ENCODE results near the gene RHNO1. TPM values are rescaled to one million over a fixed set of nuclear protein-coding genes. Genes with fewer than 3 reads are reported as not detected.
"Not testable (repeated sequence)": the region's sequence is repeated elsewhere in the genome, so short reads cannot be mapped to it uniquely, and the experiment has no call there.

The RHNO1 gene
- polyA plus RNA-seq, 1 donor from 2014 or later: 48.4 TPM

GRCh38 chr12:2854669-2855453 is 22.2 kb upstream of the RHNO1 start:
- no peak overlapping the region for H3K4me3 Mint-ChIP-seq
- H3K36me3 Mint-ChIP-seq: peaks cover 4% of the 10 kb centered on the region
- H3K27ac Mint-ChIP-seq: no peak overlapping the region
- H3K4me1 Mint-ChIP-seq: peaks cover 0 to 3% (median 0%) of the 10 kb centered on the region in 3 donors
- no peaks in the 10 kb centered on the region for H3K27me3 Mint-ChIP-seq
- H3K9me3 Mint-ChIP-seq: no peaks in the 10 kb centered on the region

DNA sequence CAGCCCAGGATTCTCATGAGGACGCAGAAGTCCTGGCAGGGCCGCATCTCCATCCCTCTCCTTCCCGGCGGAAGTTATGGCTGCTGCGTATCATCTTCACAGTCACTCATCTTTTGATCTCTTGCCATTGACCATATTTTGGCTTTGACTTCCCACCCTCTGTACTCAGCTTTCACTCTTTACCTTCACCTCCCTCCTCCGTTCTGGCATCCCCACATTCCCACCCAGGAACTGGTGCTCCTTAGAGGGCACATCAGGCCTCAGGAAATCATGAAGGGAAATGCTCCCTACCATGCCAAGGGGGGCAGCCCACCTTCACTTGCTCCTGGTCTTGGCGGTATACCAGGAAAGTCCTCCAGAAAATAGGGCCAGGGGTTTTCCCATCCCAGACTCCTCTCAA is 21.5 kb upstream of the RHNO1 start:
- Mint-ChIP-seq H3K4me3 (no peak overlapping the region), H3K36me3 (peaks cover 4% of the 10 kb centered on the region), H3K9me3 (no peaks in the 10 kb centered on the region), H3K27me3 (no peaks in the 10 kb centered on the region), H3K27ac (no peak overlapping the region), H3K4me1 (peaks cover 0 to 3% (median 0%) of the 10 kb centered on the region in 3 donors)

GRCh38 chr12:2856051-2856450 is 21.0 kb upstream of the RHNO1 start:
- no peaks in the 10 kb centered on the region for H3K9me3 Mint-ChIP-seq
- H3K27ac Mint-ChIP-seq: peak overlapping the region in 1 of 3 donors; percentile 64
- H3K4me1 Mint-ChIP-seq: peaks cover 0 to 3% (median 0%) of the 10 kb centered on the region in 3 donors
- peaks cover 4% of the 10 kb centered on the region for H3K36me3 Mint-ChIP-seq
- no peaks in the 10 kb centered on the region for H3K27me3 Mint-ChIP-seq
- no peak overlapping the region for H3K4me3 Mint-ChIP-seq

DNA sequence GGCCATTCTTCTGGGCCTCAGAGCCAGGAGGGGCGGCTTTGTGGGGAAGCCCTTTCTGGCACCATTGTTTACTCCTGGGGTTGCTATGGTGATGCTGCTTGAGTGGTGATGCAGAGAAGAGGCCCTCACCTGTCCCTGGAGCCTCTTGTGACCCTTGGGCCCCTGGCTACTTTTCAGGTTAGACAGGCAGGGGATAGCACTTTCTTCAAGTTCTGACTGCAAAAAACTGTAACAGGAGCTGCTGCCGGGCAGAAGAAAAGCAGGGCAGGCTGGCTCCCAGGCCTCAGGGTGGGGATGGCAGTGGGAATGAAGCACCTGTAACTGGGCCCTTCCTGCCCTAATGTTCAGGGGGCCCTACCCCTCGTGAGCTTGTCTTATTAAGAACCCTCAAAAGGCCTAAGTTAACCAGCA is 20.0 kb upstream of the RHNO1 start, which contains the start of gene TEX52:
TEX52 (minus strand) TSS at position 19 of the 411 bp plus-strand sequence; CDS start at position 6, 13 bp downstream.
- H3K27ac Mint-ChIP-seq: peak within 1 kb of the TSS in 2 of 3 donors; percentile 32 to 64
- H3K36me3 Mint-ChIP-seq: peaks cover 4% of the 10 kb centered on the region
- no peak within 1 kb of the TSS for H3K4me3 Mint-ChIP-seq
- H3K27me3 Mint-ChIP-seq: no peaks in the 10 kb centered on the region
- no peaks in the 10 kb centered on the region for H3K9me3 Mint-ChIP-seq
- peaks cover 0 to 3% (median 0%) of the 10 kb centered on the region in 3 donors for H3K4me1 Mint-ChIP-seq

GRCh38 chr12:2857576-2857975 is 19.4 kb upstream of the RHNO1 start:
- H3K4me1 Mint-ChIP-seq: peaks cover 0 to 3% (median 0%) of the 10 kb centered on the region in 3 donors
- H3K4me3 Mint-ChIP-seq: no peak overlapping the region
- peaks cover 4% of the 10 kb centered on the region for H3K36me3 Mint-ChIP-seq
- H3K27me3 Mint-ChIP-seq: no peaks in the 10 kb centered on the region
- no peaks in the 10 kb centered on the region for H3K9me3 Mint-ChIP-seq
- no peak overlapping the region for H3K27ac Mint-ChIP-seq

- Mint-ChIP-seq H3K36me3 (peaks cover 4% of the 10 kb centered on the region), H3K27me3 (no peaks in the 10 kb centered on the region), H3K4me3 (no peak overlapping the region), H3K9me3 (no peaks in the 10 kb centered on the region), H3K27ac (no peak overlapping the region), H3K4me1 (peaks cover 0 to 3% (median 0%) of the 10 kb centered on the region in 3 donors)
Observed at GRCh38 chr12:2858334-2858733, 18.7 kb upstream of the RHNO1 start.

- no peaks in the 10 kb centered on the region for H3K4me1 Mint-ChIP-seq
- H3K4me3 Mint-ChIP-seq: no peak overlapping the region
- no peaks in the 10 kb centered on the region for H3K27me3 Mint-ChIP-seq
- peaks cover 4% of the 10 kb centered on the region for H3K36me3 Mint-ChIP-seq
- no peak overlapping the region for H3K27ac Mint-ChIP-seq
- no peaks in the 10 kb centered on the region for H3K9me3 Mint-ChIP-seq
Observed at GRCh38 chr12:2858944-2859421, 18.0 kb upstream of the RHNO1 start.

DNA sequence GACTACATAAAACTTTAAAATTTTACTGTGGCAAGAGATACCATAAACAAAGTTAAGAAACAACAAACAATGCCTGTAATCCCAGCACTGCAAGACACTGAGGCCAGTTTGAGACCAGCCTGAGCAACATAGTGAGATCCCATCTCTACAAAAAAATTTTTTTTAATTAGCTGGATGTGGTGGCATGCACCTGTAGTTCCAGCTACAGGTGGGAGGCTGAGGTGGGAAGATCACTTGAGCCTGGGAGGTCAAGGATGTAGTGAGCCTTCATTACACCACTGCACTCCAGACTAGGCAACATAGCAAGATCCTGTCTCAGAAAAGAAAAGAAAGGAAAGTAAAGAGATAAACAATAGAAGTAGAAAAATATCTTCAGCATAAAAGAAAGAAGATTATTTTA is 16.9 kb upstream of the RHNO1 start:
- Mint-ChIP-seq H3K4me1 (no peaks in the 10 kb centered on the region), H3K27ac (no peak overlapping the region), H3K27me3 (no peaks in the 10 kb centered on the region), H3K36me3 (peaks cover 4% of the 10 kb centered on the region), H3K4me3 (no peak overlapping the region), H3K9me3 (no peaks in the 10 kb centered on the region)

- no peaks in the 10 kb centered on the region for H3K36me3 Mint-ChIP-seq
- H3K27me3 Mint-ChIP-seq: no peaks in the 10 kb centered on the region
- H3K4me3 Mint-ChIP-seq: no peak overlapping the region
- no peak overlapping the region for H3K27ac Mint-ChIP-seq
- H3K9me3 Mint-ChIP-seq: peaks cover 0 to 1% (median 0%) of the 10 kb centered on the region in 3 donors
- H3K4me1 Mint-ChIP-seq: no peaks in the 10 kb centered on the region
Observed at GRCh38 chr12:2862876-2863275, 14.1 kb upstream of the RHNO1 start.

- H3K36me3 Mint-ChIP-seq, H3K4me3 Mint-ChIP-seq, H3K27ac Mint-ChIP-seq, H3K9me3 Mint-ChIP-seq, H3K27me3 Mint-ChIP-seq, H3K4me1 Mint-ChIP-seq: not testable (repeated sequence)
Observed at GRCh38 chr12:2863402-2863801, 13.6 kb upstream of the RHNO1 start.

DNA sequence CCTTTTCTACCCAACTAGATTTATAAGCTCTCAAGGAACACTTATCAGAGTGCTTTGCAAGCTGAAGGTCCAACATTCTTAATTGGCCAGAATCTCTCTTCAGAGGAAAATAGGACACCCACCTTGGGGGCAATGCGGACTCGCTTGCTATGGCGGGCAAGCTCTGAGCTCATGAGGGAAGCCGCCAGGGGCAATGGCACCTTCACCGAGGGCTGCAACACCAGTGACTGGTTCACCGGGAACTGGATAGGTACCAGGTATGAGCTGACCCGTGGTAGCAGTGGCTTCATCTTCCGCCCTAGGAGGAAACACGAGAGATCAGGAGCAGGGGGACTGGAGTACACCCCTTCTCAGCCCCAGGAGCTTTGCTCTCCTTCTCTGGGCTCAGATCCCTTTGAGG is 12.8 kb upstream of the RHNO1 start:
- no peaks in the 10 kb centered on the region for H3K4me1 Mint-ChIP-seq
- H3K4me3 Mint-ChIP-seq: no peak overlapping the region
- no peaks in the 10 kb centered on the region for H3K36me3 Mint-ChIP-seq
- H3K27ac Mint-ChIP-seq: no peak overlapping the region
- H3K27me3 Mint-ChIP-seq: no peaks in the 10 kb centered on the region
- H3K9me3 Mint-ChIP-seq: peaks cover 0 to 1% (median 0%) of the 10 kb centered on the region in 3 donors

DNA sequence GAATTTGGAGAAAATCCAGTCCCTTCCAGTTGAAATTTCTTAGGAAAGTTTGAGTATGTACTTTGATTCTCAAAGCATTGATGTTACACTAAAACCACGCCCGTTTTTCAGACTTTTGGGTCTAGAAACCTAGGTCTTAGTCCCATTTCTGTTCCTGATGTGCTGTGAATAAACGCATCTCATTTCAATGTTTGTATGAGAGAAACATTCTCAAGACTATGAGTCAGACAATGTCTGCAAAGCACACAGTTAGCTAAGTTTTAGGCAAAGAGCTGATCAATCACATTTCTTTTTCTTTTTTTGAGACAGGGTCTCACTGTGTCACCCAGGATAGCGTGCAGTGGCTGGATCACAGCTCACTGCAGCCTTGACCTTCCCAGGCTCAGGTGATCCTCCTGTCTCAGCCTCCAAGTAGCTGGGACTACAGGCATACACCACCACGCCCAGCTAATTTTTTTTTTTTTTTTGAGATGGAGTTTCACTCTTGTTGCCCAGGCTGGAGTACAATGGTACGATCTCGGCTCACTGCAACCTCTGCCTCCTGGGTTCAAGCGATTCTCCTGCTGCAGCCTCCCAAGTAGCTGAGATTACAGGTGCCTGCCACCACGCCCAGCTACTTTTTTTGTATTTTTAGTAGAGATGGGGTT is 7.9 kb upstream of the RHNO1 start:
- H3K4me3 Mint-ChIP-seq, H3K4me1 Mint-ChIP-seq, H3K36me3 Mint-ChIP-seq, H3K27me3 Mint-ChIP-seq, H3K9me3 Mint-ChIP-seq, H3K27ac Mint-ChIP-seq: not testable (repeated sequence)

DNA sequence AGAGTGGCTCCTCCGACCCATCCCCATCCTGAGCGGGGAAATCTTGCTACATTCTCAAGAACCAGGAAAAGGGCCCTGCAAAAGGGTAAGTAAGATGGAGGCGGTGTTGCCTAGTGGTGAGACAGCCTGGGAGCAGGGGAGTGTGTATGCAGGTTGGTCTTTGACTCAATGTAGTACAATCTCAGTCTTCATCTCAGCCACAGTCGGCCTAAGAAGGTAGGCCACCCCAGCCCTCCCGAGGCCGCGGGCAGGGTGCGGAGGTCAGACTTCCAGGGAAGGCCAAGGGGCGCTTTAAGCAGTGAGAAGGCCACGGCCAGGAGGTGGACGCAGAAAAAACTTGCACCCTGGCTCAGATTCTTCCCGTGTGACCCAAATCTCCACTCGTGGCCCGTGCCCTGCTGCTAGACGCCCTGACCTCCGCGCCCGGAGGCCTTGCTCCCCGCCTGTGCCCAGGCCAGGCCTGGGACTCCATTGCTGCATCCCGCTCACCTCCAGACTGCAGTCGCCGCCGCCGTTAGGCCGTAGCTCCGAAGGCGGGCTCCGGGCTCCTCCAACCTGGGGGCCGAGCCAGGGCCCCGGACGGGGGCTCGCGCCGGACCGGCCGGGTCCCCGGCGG is 484 bp upstream of the RHNO1 start:
- Mint-ChIP-seq H3K27ac (peak overlapping the region; percentile 92 to 96 (median 92)), H3K9me3 (no peaks in the 10 kb centered on the region), H3K4me1 (peaks cover 16 to 22% (median 20%) of the 10 kb centered on the region in 3 donors), H3K36me3 (peaks cover 2% of the 10 kb centered on the region), H3K4me3 (peak overlapping the region; percentile 86 to 93 (median 92)), H3K27me3 (peaks cover 2% of the 10 kb centered on the region)

DNA sequence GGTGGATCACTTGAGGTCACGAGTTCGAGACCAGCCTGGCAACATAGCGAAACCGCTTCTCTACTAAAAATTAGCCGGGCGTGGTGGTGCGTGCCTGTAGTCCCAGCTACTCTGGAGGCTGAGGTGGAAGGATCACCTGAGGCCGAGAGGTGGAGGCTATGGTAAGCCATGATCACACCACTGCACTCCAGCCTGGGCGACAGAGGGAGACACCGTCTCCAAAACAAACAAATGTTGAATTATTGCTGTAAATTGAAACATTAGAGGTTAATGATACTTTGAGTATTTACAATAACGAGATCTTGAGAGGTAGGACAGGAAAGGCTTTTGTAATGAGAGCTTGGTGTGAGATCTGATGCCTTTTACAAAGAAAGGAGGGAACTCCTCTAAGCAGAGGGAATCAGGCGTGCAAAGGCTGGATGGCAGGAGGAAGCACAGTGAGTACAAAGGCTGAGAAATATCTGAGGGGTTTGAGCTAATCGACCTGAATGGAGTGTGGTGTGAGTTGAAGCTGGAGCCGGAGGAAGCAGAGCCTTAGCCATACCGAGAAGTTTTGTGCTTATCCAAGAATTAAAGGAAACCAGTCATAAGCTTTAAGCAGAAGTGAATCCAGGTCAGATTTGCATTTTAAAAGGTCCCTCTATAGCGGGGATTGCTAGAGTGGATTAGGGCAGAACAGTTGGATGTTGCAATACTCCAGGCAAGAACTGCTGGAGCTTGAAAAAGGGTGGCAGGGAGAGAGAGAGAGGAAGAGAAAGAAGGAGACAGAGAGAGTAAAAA is 1.1 kb downstream of the RHNO1 start:
- H3K27ac Mint-ChIP-seq: peak overlapping the region; percentile 96 to 98 (median 98)
- H3K4me3 Mint-ChIP-seq: peak overlapping the region; percentile 83 to 98 (median 93)
- H3K4me1 Mint-ChIP-seq: peaks cover 16 to 22% (median 20%) of the 10 kb centered on the region in 3 donors
- H3K27me3 Mint-ChIP-seq: peaks cover 2% of the 10 kb centered on the region
- H3K36me3 Mint-ChIP-seq: peaks cover 2% of the 10 kb centered on the region
- H3K9me3 Mint-ChIP-seq: no peaks in the 10 kb centered on the region
